MCF 10A (cell line): ENCODE data around the gene SH3GL1. TPM values are rescaled to one million over a fixed set of nuclear protein-coding genes. Genes with fewer than 3 reads are reported as not detected.

Source experiments
- BruUV-seq: library from RNA; stranded (reverse); fragments of 400-500 nt; replicated peaks from 2 replicates; lab custom pipeline; 2021; lab: Mats Ljungman, UMichigan
- CTCF ChIA-PET: fragments of 300-600 bp; sonication (Branson Sonifier 250); formaldehyde crosslinking; extraction: SDS; loops from one replicate; lab custom pipeline; 2021; ENCODE audit warnings: antibody characterized with exemption, inconsistent platforms; lab: Yijun Ruan, JAX
- POLR2A ChIA-PET: fragments of 300-600, 350-650 bp; sonication (Branson Sonifier 250); formaldehyde crosslinking; extraction: SDS; loops from one replicate; lab custom pipeline; 2020; ENCODE audit warnings: antibody characterized with exemption, inconsistent platforms; lab: Yijun Ruan, JAX
- DNase-seq: peaks from one replicate; pipeline ENCODE4 v3.0.0-alpha.2; 2018; ENCODE audit not compliant: unreplicated experiment
- H3K27ac Mint-ChIP-seq: one replicate; pipeline ENCODE4 v1.8.0; 2022; ENCODE audit warnings: mild to moderate bottlenecking, low read depth, mixed read lengths; ENCODE audit not compliant: unreplicated experiment
- H3K27me3 Mint-ChIP-seq: one replicate; pipeline ENCODE4 v1.8.0; 2022; ENCODE audit warnings: mixed read lengths; ENCODE audit not compliant: insufficient read depth, unreplicated experiment
- H3K36me3 Mint-ChIP-seq: one replicate; pipeline ENCODE4 v1.8.0; 2022; ENCODE audit warnings: mild to moderate bottlenecking, moderate library complexity, mixed read lengths; ENCODE audit not compliant: insufficient read depth, unreplicated experiment
- H3K4me1 Mint-ChIP-seq: one replicate; pipeline ENCODE4 v1.8.0; 2022; ENCODE audit warnings: mixed read lengths; ENCODE audit not compliant: insufficient read depth, unreplicated experiment
- H3K4me3 Mint-ChIP-seq: one replicate; pipeline ENCODE4 v1.8.0; 2022; ENCODE audit warnings: mild to moderate bottlenecking, moderate library complexity, mixed read lengths; ENCODE audit not compliant: unreplicated experiment
- H3K9me3 Mint-ChIP-seq: one replicate; pipeline ENCODE4 v1.8.0; 2022; ENCODE audit warnings: mixed read lengths; ENCODE audit not compliant: unreplicated experiment
- CTCF ChIP-seq: fragments of 200-600 bp; IDR thresholded peaks from one replicate; pipeline ENCODE4 v1.8.0; 2022; ENCODE audit warnings: antibody characterized with exemption, mild to moderate bottlenecking; ENCODE audit not compliant: unreplicated experiment
- intact Hi-C: fragments of 100-400 bp; cut with micrococcal nuclease; formaldehyde crosslinking; loops from 2 replicates; pipeline ENCODE4 v1.14.1; 2022
- total RNA-seq: library from RNA; stranded (reverse); gene quantifications from 2 replicates; pipeline ENCODE4 v1.2.3, GENCODE V29; 2022

The SH3GL1 gene
- total RNA-seq, 1 experiment from 2014 or later = 106 TPM

- Mint-ChIP-seq H3K4me1 (peaks cover 11% of the 10 kb centered on the region), H3K9me3 (no peaks in the 10 kb centered on the region), H3K27ac (peak overlapping the region; percentile 85), H3K4me3 (peak overlapping the region; percentile 73), H3K36me3 (peaks cover 63% of the 10 kb centered on the region), H3K27me3 (no peaks in the 10 kb centered on the region)
- DNase-seq = peak; percentile 52
- no peak for TF ChIP-seq CTCF
- ChIA-PET CTCF (interaction anchor here (0.6 to 1.1 kb wide), 6 partner anchors 8 to 32 kb away, joined by 3 to 4 read pairs (median 4); partner anchors contain the start of gene MPND), POLR2A (interaction anchor here (0.8 to 2.3 kb wide), 7 partner anchors 9 to 33 kb away, joined by 3 to 22 read pairs (median 4); partner anchors contain the start of genes CHAF1A, MPND and SH3GL1)
- intact Hi-C loops = no loop called here
- no TSS peak for BruUV-seq
Observed at GRCh38 chr19:4368128-4368820, 32.1 kb downstream of the SH3GL1 start.

- H3K27me3 Mint-ChIP-seq = no peaks in the 10 kb centered on the region
- POLR2A ChIA-PET = interaction anchor here (2.3 kb wide), 1 partner anchor 34 kb away, joined by 22 read pairs; the partner anchor contains the start of genes CHAF1A and SH3GL1
- H3K4me1 Mint-ChIP-seq = peaks cover 11% of the 10 kb centered on the region
- intact Hi-C loops = no loop called here
- no TSS peak for BruUV-seq
- DNase-seq = no peak
- no peaks in the 10 kb centered on the region for H3K9me3 Mint-ChIP-seq
- no peak for TF ChIP-seq CTCF
- CTCF ChIA-PET = interaction anchor here (0.7 to 1.1 kb wide), 4 partner anchors 9 to 389 kb away, joined by 3 to 4 read pairs (median 3); no protein-coding TSS in a partner anchor
- peaks cover 67% of the 10 kb centered on the region for H3K36me3 Mint-ChIP-seq
- H3K4me3 Mint-ChIP-seq = peak overlapping the region; percentile 35
- H3K27ac Mint-ChIP-seq = peak overlapping the region; percentile 85
Observed at GRCh38 chr19:4367781-4368127, 32.6 kb downstream of the SH3GL1 start.

- BruUV-seq = no TSS peak
- no peak for DNase-seq
- Mint-ChIP-seq H3K4me1 (peaks cover 11% of the 10 kb centered on the region), H3K36me3 (peaks cover 72% of the 10 kb centered on the region), H3K27ac (no peak overlapping the region), H3K27me3 (no peaks in the 10 kb centered on the region), H3K4me3 (no peak overlapping the region), H3K9me3 (no peaks in the 10 kb centered on the region)
- TF ChIP-seq CTCF = no peak
- ChIA-PET POLR2A (interaction anchor here (0.6 to 2.5 kb wide), 4 partner anchors 25 to 65 kb away, joined by 3 to 22 read pairs (median 6); partner anchors contain the start of genes CHAF1A, SH3GL1 and STAP2), CTCF (interaction anchor here (0.7 to 2.9 kb wide), 4 partner anchors 15 to 388 kb away, joined by 3 to 23 read pairs (median 3); no protein-coding TSS in a partner anchor)
- intact Hi-C loops = no loop called here
Observed at GRCh38 chr19:4367336-4367723, 33.0 kb downstream of the SH3GL1 start.

GRCh38 chr19:4366666-4367335, 33.5 kb downstream of the SH3GL1 start:
- Mint-ChIP-seq H3K27me3 (no peaks in the 10 kb centered on the region), H3K4me3 (no peak overlapping the region), H3K9me3 (no peaks in the 10 kb centered on the region), H3K27ac (no peak overlapping the region), H3K36me3 (peaks cover 72% of the 10 kb centered on the region), H3K4me1 (peaks cover 11% of the 10 kb centered on the region)
- CTCF ChIA-PET = interaction anchor here (0.7 to 2.9 kb wide), 3 partner anchors 14 to 388 kb away, joined by 3 to 23 read pairs (median 3); no protein-coding TSS in a partner anchor
- POLR2A ChIA-PET = interaction anchor here (0.5 to 2.5 kb wide), 5 partner anchors 11 to 66 kb away, joined by 3 to 22 read pairs (median 4); partner anchors contain the start of genes CHAF1A, SH3GL1 and STAP2
- DNase-seq = no peak
- no peak for TF ChIP-seq CTCF
- intact Hi-C loops = no loop called here
- BruUV-seq = no TSS peak
